GM18907 (cell line): ENCODE data around the gene MAML2.
A peak's percentile ranks its signal among the peaks of the same experiment; 100 is the strongest.

Source experiments
- ATAC-seq: cut with Tn5 transposase; IDR thresholded peaks from one replicate; pipeline ENCODE4 v1.9.1; 2021; ENCODE audit warnings: mild to moderate bottlenecking, moderate library complexity; ENCODE audit not compliant: unreplicated experiment

The MAML2 gene

GRCh38 chr11:96242971-96243647 is 99.9 kb downstream of the MAML2 start:
- ATAC-seq = peak; percentile 93

- ATAC-seq = no peak
Observed at GRCh38 chr11:96242191-96242847, 100.7 kb downstream of the MAML2 start.

- no peak for ATAC-seq
Observed at GRCh38 chr11:96241331-96241841, 101.6 kb downstream of the MAML2 start.

GRCh38 chr11:96238563-96239135 is 104.3 kb downstream of the MAML2 start:
- ATAC-seq = no peak

- ATAC-seq = no peak
Observed at GRCh38 chr11:96237766-96238266, 105.2 kb downstream of the MAML2 start.

GRCh38 chr11:96235751-96236150 is 107.2 kb downstream of the MAML2 start:
- ATAC-seq = peak; percentile 75

GRCh38 chr11:96234866-96235441 is 108.0 kb downstream of the MAML2 start:
- no peak for ATAC-seq

GRCh38 chr11:96232132-96232531 is 110.9 kb downstream of the MAML2 start:
- ATAC-seq = no peak

- ATAC-seq = no peak
Observed at GRCh38 chr11:96230686-96231085, 112.3 kb downstream of the MAML2 start.

- no peak for ATAC-seq
Observed at GRCh38 chr11:96229354-96229977, 113.5 kb downstream of the MAML2 start.

- no peak for ATAC-seq
Observed at GRCh38 chr11:96228910-96229309, 114.1 kb downstream of the MAML2 start.

- no peak for ATAC-seq
Observed at GRCh38 chr11:96228473-96228891, 114.5 kb downstream of the MAML2 start.

- no peak for ATAC-seq
Observed at GRCh38 chr11:96227244-96227643, 115.8 kb downstream of the MAML2 start.

- ATAC-seq = no peak
Observed at GRCh38 chr11:96223083-96223482, 119.9 kb downstream of the MAML2 start.

- ATAC-seq = no peak
Observed at GRCh38 chr11:96222102-96222501, 120.9 kb downstream of the MAML2 start.

GRCh38 chr11:96221244-96222070 is 121.5 kb downstream of the MAML2 start:
- no peak for ATAC-seq

- ATAC-seq = no peak
Observed at GRCh38 chr11:96219981-96220623, 122.9 kb downstream of the MAML2 start.

GRCh38 chr11:96218901-96219300 is 124.1 kb downstream of the MAML2 start:
- no peak for ATAC-seq

GRCh38 chr11:96218006-96218405 is 125.0 kb downstream of the MAML2 start:
- ATAC-seq = no peak

- no peak for ATAC-seq
Observed at GRCh38 chr11:96217206-96217605, 125.8 kb downstream of the MAML2 start.
